Measurements from ENCODE around the gene ABCD4. TPM values are rescaled to one million over a fixed set of nuclear protein-coding genes. Genes with fewer than 3 reads are reported as not detected.

ABCD4 gene
- total RNA-seq, 1 donor from 2014 or later: 58.6 TPM

GRCh38 chr14:74245292-74245691, 57.4 kb downstream of the ABCD4 start:
- Mint-ChIP-seq H3K9me3 (ENCODE audit: unreplicated experiment) (no peaks in the 10 kb centered on the region), H3K4me3 (ENCODE audit: unreplicated experiment) (no peak overlapping the region), H3K36me3 (ENCODE audit: unreplicated experiment) (no peaks in the 10 kb centered on the region), H3K4me1 (ENCODE audit: unreplicated experiment) (peaks cover 15% of the 10 kb centered on the region), H3K27ac (ENCODE audit: unreplicated experiment) (no peak overlapping the region), H3K27me3 (ENCODE audit: unreplicated experiment) (peaks cover 94% of the 10 kb centered on the region)
- TF ChIP-seq CTCF (IDR thresholded peaks at IDR 0.05): no peak
- DNase-seq (ENCODE audit: extremely low spot score, unreplicated experiment): no peak

- H3K36me3 Mint-ChIP-seq (ENCODE audit: unreplicated experiment): no peaks in the 10 kb centered on the region
- no peak for DNase-seq (ENCODE audit: extremely low spot score, unreplicated experiment)
- peaks cover 17% of the 10 kb centered on the region for H3K4me1 Mint-ChIP-seq (ENCODE audit: unreplicated experiment)
Measured at GRCh38 chr14:74244115-74244514, 58.6 kb downstream of the ABCD4 start.

GRCh38 chr14:74243051-74243450, 59.7 kb downstream of the ABCD4 start:
- DNase-seq (ENCODE audit: extremely low spot score, unreplicated experiment): no peak
- Mint-ChIP-seq H3K4me1 (ENCODE audit: unreplicated experiment) (peaks cover 17% of the 10 kb centered on the region), H3K27ac (ENCODE audit: unreplicated experiment) (no peak overlapping the region), H3K27me3 (ENCODE audit: unreplicated experiment) (peaks cover 91% of the 10 kb centered on the region), H3K9me3 (ENCODE audit: unreplicated experiment) (no peaks in the 10 kb centered on the region), H3K4me3 (ENCODE audit: unreplicated experiment) (no peak overlapping the region), H3K36me3 (ENCODE audit: unreplicated experiment) (no peaks in the 10 kb centered on the region)
- no peak for TF ChIP-seq CTCF (IDR thresholded peaks at IDR 0.05)

More at GRCh38 chr14:74244115-74244514, 58.6 kb downstream of the ABCD4 start:
- H3K4me3 Mint-ChIP-seq (ENCODE audit: unreplicated experiment): no peak overlapping the region
- H3K27ac Mint-ChIP-seq (ENCODE audit: unreplicated experiment): no peak overlapping the region
- peaks cover 89% of the 10 kb centered on the region for H3K27me3 Mint-ChIP-seq (ENCODE audit: unreplicated experiment)
- TF ChIP-seq CTCF (IDR thresholded peaks at IDR 0.05): no peak
- H3K9me3 Mint-ChIP-seq (ENCODE audit: unreplicated experiment): no peaks in the 10 kb centered on the region

- peaks cover 17% of the 10 kb centered on the region for H3K4me1 Mint-ChIP-seq (ENCODE audit: unreplicated experiment)
- DNase-seq (ENCODE audit: extremely low spot score, unreplicated experiment): no peak
- no peak overlapping the region for H3K27ac Mint-ChIP-seq (ENCODE audit: unreplicated experiment)
- TF ChIP-seq CTCF (IDR thresholded peaks at IDR 0.05): no peak
- H3K27me3 Mint-ChIP-seq (ENCODE audit: unreplicated experiment): peaks cover 91% of the 10 kb centered on the region
- no peak overlapping the region for H3K4me3 Mint-ChIP-seq (ENCODE audit: unreplicated experiment)
- no peaks in the 10 kb centered on the region for H3K36me3 Mint-ChIP-seq (ENCODE audit: unreplicated experiment)
- H3K9me3 Mint-ChIP-seq (ENCODE audit: unreplicated experiment): no peaks in the 10 kb centered on the region
Measured at GRCh38 chr14:74242780-74243042, 60.0 kb downstream of the ABCD4 start.

GRCh38 chr14:74242021-74242779, 60.5 kb downstream of the ABCD4 start:
- Mint-ChIP-seq H3K27me3 (ENCODE audit: unreplicated experiment) (peaks cover 91% of the 10 kb centered on the region), H3K4me3 (ENCODE audit: unreplicated experiment) (no peak overlapping the region)

More at GRCh38 chr14:74242021-74242779, 60.5 kb downstream of the ABCD4 start:
- DNase-seq (ENCODE audit: extremely low spot score, unreplicated experiment): no peak
- H3K27ac Mint-ChIP-seq (ENCODE audit: unreplicated experiment): no peak overlapping the region
- no peak for TF ChIP-seq CTCF (IDR thresholded peaks at IDR 0.05)
- peaks cover 17% of the 10 kb centered on the region for H3K4me1 Mint-ChIP-seq (ENCODE audit: unreplicated experiment)
- H3K36me3 Mint-ChIP-seq (ENCODE audit: unreplicated experiment): no peaks in the 10 kb centered on the region
- no peaks in the 10 kb centered on the region for H3K9me3 Mint-ChIP-seq (ENCODE audit: unreplicated experiment)
